CD14-positive monocyte (primary cell): ENCODE data around the gene CA5A. TPM values are rescaled to one million over a fixed set of nuclear protein-coding genes. Genes with fewer than 3 reads are reported as not detected.
"Not testable (repeated sequence)": the region's sequence is repeated elsewhere in the genome, so short reads cannot be mapped to it uniquely, and the experiment has no call there.

Source experiments
- DNase-seq, 3 donors: peaks; one replicate each; pipeline ENCODE4 v3.0.0-alpha.2; 2011 to 2022
- H2AFZ ChIP-seq: 2 replicates; pipeline ENCODE4 v1.6.0; 2012; ENCODE audit warnings: mild to moderate bottlenecking, low read depth, low read length, inconsistent platforms; ENCODE audit not compliant: insufficient read depth, poor library complexity, severe bottlenecking
- H3K27ac ChIP-seq, 2 donors: 1 replicate in 1 of 2; 2 replicates in 1 of 2; pipeline ENCODE4 v1.5.1; 2012 to 2013; ENCODE audit warnings: low read length in 2 of 2, control low read depth in 1 of 2, inconsistent platforms in 1 of 2, low read depth in 1 of 2, mild to moderate bottlenecking in 1 of 2
- H3K27me3 ChIP-seq, 2 donors: one replicate each; pipeline versions ENCODE4 v1.6.0 to v1.6.1; 2011 to 2013; ENCODE audit warnings: low read length in 2 of 2; ENCODE audit not compliant: control insufficient read depth in 2 of 2, insufficient read depth in 2 of 2
- H3K36me3 ChIP-seq, 2 donors: replicated peaks in 1 of 2; 1 replicate in 1 of 2; 2 replicates in 1 of 2; pipeline versions ENCODE4 v1.5.1 to v1.6.1; 2012 to 2013; ENCODE audit warnings: low read length in 2 of 2, control low read depth in 1 of 2, inconsistent platforms in 1 of 2, mild to moderate bottlenecking in 1 of 2; ENCODE audit not compliant: insufficient read depth in 2 of 2, control insufficient read depth in 1 of 2
- H3K4me1 ChIP-seq, 2 donors: 1 replicate in 1 of 2; 2 replicates in 1 of 2; pipeline versions ENCODE4 v1.5.1 to v1.6.1; 2012 to 2013; ENCODE audit warnings: low read length in 2 of 2, control low read depth in 1 of 2, inconsistent platforms in 1 of 2, mild to moderate bottlenecking in 1 of 2, moderate library complexity in 1 of 2; ENCODE audit not compliant: insufficient read depth in 2 of 2, control insufficient read depth in 1 of 2
- H3K4me2 ChIP-seq: replicated peaks from 2 replicates; pipeline ENCODE3; 2012; ENCODE audit warnings: low read length, moderate library complexity, mild to moderate bottlenecking; ENCODE audit not compliant: poor library complexity, severe bottlenecking; ENCODE audit errors: extremely low read depth
- H3K4me3 ChIP-seq, 3 experiments: fragments of 200-600 bp in 1 of 3; sonication (generic) in 1 of 3; replicated peaks in 1 of 3; 1 replicate in 2 of 3; 2 replicates in 1 of 3; pipeline ENCODE4 v1.5.1; 2011 to 2013; ENCODE audit warnings: low read length in 3 of 3, mild to moderate bottlenecking in 3 of 3, control low read depth in 2 of 3, low read depth in 2 of 3, inconsistent platforms in 1 of 3, moderate library complexity in 1 of 3
- H3K79me2 ChIP-seq: 2 replicates; pipeline ENCODE4 v1.6.0; 2012; ENCODE audit warnings: mild to moderate bottlenecking, control low read depth, inconsistent platforms, low read length, moderate library complexity; ENCODE audit not compliant: insufficient read depth
- H3K9ac ChIP-seq: 2 replicates; pipeline ENCODE4 v1.6.0; 2017; ENCODE audit warnings: low read length, mild to moderate bottlenecking; ENCODE audit not compliant: insufficient read depth, poor library complexity, severe bottlenecking
- H3K9me3 ChIP-seq, 2 donors: replicated peaks in 1 of 2; 1 replicate in 1 of 2; 2 replicates in 1 of 2; pipeline versions ENCODE4 v1.5.1 to v1.6.1; 2012 to 2013; ENCODE audit warnings: low read length in 2 of 2, control low read depth in 1 of 2; ENCODE audit not compliant: control insufficient read depth in 1 of 2, insufficient read depth in 1 of 2
- H4K20me1 ChIP-seq: 2 replicates; pipeline ENCODE4 v1.6.0; 2012; ENCODE audit warnings: mild to moderate bottlenecking, low read length, control low read depth, moderate library complexity; ENCODE audit not compliant: insufficient read depth
- H3K27ac Mint-ChIP-seq, 7 donors: one replicate each; pipeline ENCODE4 v1.8.0; 2020; ENCODE audit warnings: mild to moderate bottlenecking in 7 of 7, mixed read lengths in 7 of 7, moderate library complexity in 6 of 7, inconsistent platforms in 2 of 7
- H3K27me3 Mint-ChIP-seq, 3 donors: one replicate each; pipeline ENCODE4 v1.8.0; 2021 to 2022; ENCODE audit warnings: low read depth in 3 of 3, mild to moderate bottlenecking in 3 of 3, mixed read lengths in 3 of 3, moderate library complexity in 3 of 3, inconsistent platforms in 1 of 3
- H3K36me3 Mint-ChIP-seq, 2 donors: one replicate each; pipeline ENCODE4 v1.8.0; 2020; ENCODE audit warnings: mixed read lengths in 2 of 2, inconsistent platforms in 1 of 2, mild to moderate bottlenecking in 1 of 2
- H3K4me1 Mint-ChIP-seq: one replicate; pipeline ENCODE4 v1.8.0; 2020; ENCODE audit warnings: mild to moderate bottlenecking, mixed read lengths
- H3K4me3 Mint-ChIP-seq, 2 donors: one replicate each; pipeline ENCODE4 v1.8.0; 2020; ENCODE audit warnings: mild to moderate bottlenecking in 2 of 2, mixed read lengths in 2 of 2, moderate library complexity in 1 of 2
- H3K9me3 Mint-ChIP-seq, 7 donors: one replicate each; pipeline ENCODE4 v1.8.0; 2020 to 2022; ENCODE audit warnings: mixed read lengths in 7 of 7, mild to moderate bottlenecking in 6 of 7, moderate library complexity in 6 of 7, inconsistent platforms in 2 of 7
- CTCF ChIP-seq: fragments of 200-600 bp; IDR thresholded peaks from one replicate; pipeline ENCODE4 v1.8.0; 2022; ENCODE audit warnings: antibody characterized with exemption, mild to moderate bottlenecking
- WGBS: methylation state at CpG from one replicate; pipeline ENCODE4 v1.1.5; 2013; ENCODE audit warnings: missing lambda C conversion rate; ENCODE audit not compliant: insufficient coverage; 5-methylcytosine and 5-hydroxymethylcytosine counted together
- intact Hi-C, 2 donors: fragments of 100-400 bp; cut with micrococcal nuclease; formaldehyde crosslinking; loops; one replicate each; pipeline versions ENCODE4 v1.15.0 to v1.15.1; 2023
- polyA plus RNA-seq, 3 donors: library from polyadenylated mRNA; depleted of rRNA in 1 of 3; unstranded in 2 of 3; stranded (reverse) in 1 of 3; fragments of 300-500 nt in 2 of 3; fragments of >200 nt in 1 of 3; fragmentation: Illumina TruSeq in 2 of 3; gene quantifications; 1 replicate in 2 of 3; 2 replicates in 1 of 3; pipeline ENCODE4 v1.2.3, GENCODE V29; 2012 to 2021

Gene CA5A
- polyA plus RNA-seq, 3 donors = not detected

- H3K4me2 ChIP-seq, H3K9me3 Mint-ChIP-seq, H3K4me1 Mint-ChIP-seq, H3K4me3 ChIP-seq, H3K9ac ChIP-seq, H4K20me1 ChIP-seq, H2AFZ ChIP-seq, H3K27me3 ChIP-seq, intact Hi-C loops, H3K4me1 ChIP-seq, DNase-seq, H3K9me3 ChIP-seq, H3K27me3 Mint-ChIP-seq, H3K4me3 Mint-ChIP-seq, H3K79me2 ChIP-seq: not testable (repeated sequence)
- TF ChIP-seq CTCF = peak; percentile 20
- Mint-ChIP-seq H3K27ac (peak overlapping the region in 5 of 7 donors; percentile 24 to 89 (median 53)), H3K36me3 (peaks cover 73 to 81% of the 10 kb centered on the region in 2 donors)
- peaks cover 38 to 76% of the 10 kb centered on the region in 2 donors for H3K36me3 ChIP-seq
- 91% methylated on average over 3 of the region's 20 CpGs for WGBS
- peak overlapping the region in 1 of 2 donors; percentile 31 for H3K27ac ChIP-seq
These were observed 46.9 kb upstream of the CA5A start for GRCh38 chr16:87983072-87983736.

GRCh38 chr16:87982581-87983041, 46.3 kb upstream of the CA5A start:
- peak overlapping the region in 2 of 7 donors; percentile 63 to 89 for H3K27ac Mint-ChIP-seq
- Histone ChIP-seq H3K4me1 (no peaks in the 10 kb centered on the region), H3K9ac (no peak overlapping the region), H3K4me3 (no peak overlapping the region), H3K79me2 (peaks cover 2% of the 10 kb centered on the region), H4K20me1 (peaks cover 9% of the 10 kb centered on the region), H3K4me2 (no peak overlapping the region), H2AFZ (no peak overlapping the region), H3K27ac (no peak overlapping the region), H3K36me3 (peaks cover 39 to 79% of the 10 kb centered on the region in 2 donors), H3K27me3 (no peaks in the 10 kb centered on the region), H3K9me3 (no peaks in the 10 kb centered on the region)
- peaks cover 10% of the 10 kb centered on the region for H3K4me1 Mint-ChIP-seq
- peaks cover 0 to 3% (median 0%) of the 10 kb centered on the region in 3 donors for H3K27me3 Mint-ChIP-seq
- intact Hi-C loops = no loop called here
- peaks cover 72 to 81% of the 10 kb centered on the region in 2 donors for H3K36me3 Mint-ChIP-seq
- TF ChIP-seq CTCF = no peak
- 80% methylated on average over 1 of the region's 17 CpGs for WGBS
- no peak for DNase-seq
- peaks cover 0 to 3% (median 0%) of the 10 kb centered on the region in 7 donors for H3K9me3 Mint-ChIP-seq
- no peak overlapping the region for H3K4me3 Mint-ChIP-seq

GRCh38 chr16:87981376-87981775, 45.0 kb upstream of the CA5A start:
- H3K4me3 Mint-ChIP-seq, H3K27me3 Mint-ChIP-seq, H3K79me2 ChIP-seq, H3K4me3 ChIP-seq, H4K20me1 ChIP-seq, H3K4me1 ChIP-seq, H3K27ac ChIP-seq, H3K9me3 Mint-ChIP-seq, H3K4me2 ChIP-seq, intact Hi-C loops, H2AFZ ChIP-seq, H3K9ac ChIP-seq, H3K27me3 ChIP-seq, H3K9me3 ChIP-seq, DNase-seq: not testable (repeated sequence)
- peaks cover 12% of the 10 kb centered on the region for H3K4me1 Mint-ChIP-seq
- H3K27ac Mint-ChIP-seq = peak overlapping the region in 2 of 7 donors; percentile 58 to 81
- H3K36me3 ChIP-seq = peaks cover 39 to 84% of the 10 kb centered on the region in 2 donors
- 100% methylated on average over 2 of the region's 4 CpGs for WGBS
- peaks cover 76 to 91% of the 10 kb centered on the region in 2 donors for H3K36me3 Mint-ChIP-seq
